GM12878 (cell line): ENCODE measurements around the gene TRIM9.

ENCODE experiments used
- BHLHE40 ChIP-seq, 2 experiments: fragments of 450-650 bp in 1 of 2; IDR thresholded peaks; 2 replicates each; pipeline ENCODE4 v1.6.1; 2011 to 2017; ENCODE audit warnings: low read depth in 2 of 2, borderline replicate concordance in 1 of 2, improper control_type of control experiment in 1 of 2, low read length in 1 of 2, mild to moderate bottlenecking in 1 of 2
- MXI1 ChIP-seq: fragments of 150-350 bp; IDR thresholded peaks from 2 replicates; pipeline ENCODE4 v1.6.1; 2011; ENCODE audit warnings: low read depth, mild to moderate bottlenecking, inconsistent platforms, low read length, improper control_type of control experiment
- POLR2A ChIP-seq: IDR thresholded peaks from 2 replicates; pipeline ENCODE4 v1.6.1; 2011; ENCODE audit warnings: low read depth, mild to moderate bottlenecking, low read length
- POLR2AphosphoS5 ChIP-seq: IDR thresholded peaks from 2 replicates; pipeline ENCODE4 v1.6.1; 2011; ENCODE audit warnings: mild to moderate bottlenecking, low read length, inconsistent platforms
- TCF7 ChIP-seq: IDR thresholded peaks from 2 replicates; pipeline ENCODE4 v1.6.1; 2014; ENCODE audit warnings: antibody characterized with exemption, borderline replicate concordance

DNA sequence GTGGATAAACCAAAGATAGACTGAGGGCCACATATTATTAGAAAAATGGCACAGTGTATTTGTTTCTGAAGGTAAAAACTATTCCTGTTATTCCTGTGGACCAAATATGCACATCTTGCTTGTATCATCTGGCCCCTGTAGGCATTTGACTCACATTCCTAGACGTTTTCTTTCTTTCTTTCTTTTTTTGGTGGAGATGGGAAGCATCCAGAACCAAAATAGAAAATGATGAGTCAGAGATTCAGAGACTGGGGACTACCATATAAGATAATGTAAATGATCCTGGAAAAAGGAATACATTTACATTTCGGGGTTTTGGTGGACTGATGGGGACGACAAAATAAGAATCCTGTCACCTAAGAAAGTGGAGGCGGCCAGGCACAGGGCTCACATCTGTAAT is 24.2 kb downstream of the TRIM9 start:
- TF ChIP-seq BHLHE40 (IDR thresholded peaks at IDR 0.05; ENCODE audit: borderline replicate concordance in 1 of 2, low read depth in 2 of 2, low read length in 1 of 2) (no peak), MXI1 (no peak), POLR2A (no peak), POLR2AphosphoS5 (no peak), TCF7 (no peak)
